ENCODE measurements around the gene CHID1. TPM values are rescaled to one million over a fixed set of nuclear protein-coding genes. Genes with fewer than 3 reads are reported as not detected.

Gene CHID1
- polyA plus RNA-seq, 3 donors = 100.0 to 125 (median 113) TPM

DNA sequence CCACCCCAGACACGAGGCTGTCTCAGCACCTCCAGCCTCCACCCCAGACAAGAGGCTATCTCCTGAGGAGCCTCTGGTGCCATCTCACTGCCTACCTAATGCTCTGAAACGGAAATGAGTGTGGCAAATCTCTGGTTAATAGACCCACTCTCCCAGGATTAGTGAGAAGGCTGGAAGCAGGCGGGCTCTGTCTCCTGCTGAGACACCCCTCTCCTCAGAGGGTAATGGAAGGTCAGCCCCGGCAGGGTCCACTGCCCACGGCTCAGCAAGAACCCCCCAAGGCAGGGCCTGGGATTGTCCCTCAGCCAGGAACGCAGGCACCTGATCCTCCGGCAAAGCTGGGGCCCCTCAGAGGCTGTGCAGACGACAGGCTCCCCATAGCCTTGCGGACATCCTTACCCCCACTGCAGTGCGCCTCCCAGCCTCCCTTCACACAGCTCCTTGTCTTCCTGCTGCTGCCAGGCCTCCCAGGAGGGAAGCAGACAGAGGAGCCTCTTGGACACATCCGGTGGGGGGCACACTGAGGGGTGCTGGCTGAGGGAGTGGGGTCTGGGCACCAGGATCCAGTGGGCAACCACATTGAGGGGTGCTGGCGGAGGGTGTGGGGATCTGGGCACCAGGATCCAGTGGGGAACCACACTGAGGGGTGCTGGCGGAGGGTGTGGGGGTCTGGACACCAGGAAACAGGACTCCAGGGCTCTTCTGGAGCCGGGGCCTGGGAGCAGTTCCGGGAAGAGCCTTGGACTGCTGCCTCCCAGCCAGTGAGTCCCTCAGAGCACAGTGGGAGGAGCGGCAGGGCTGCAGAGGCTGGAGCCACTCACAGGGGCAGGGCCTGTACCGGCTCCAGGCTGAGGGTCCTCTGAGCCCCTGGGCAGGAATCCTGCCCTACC lies 13.1 kb downstream of the CHID1 start:
- no peak for DNase-seq (ENCODE audit: extremely low read depth in 1 of 11, low read depth in 9 of 11, low spot score in 4 of 11)

DNA sequence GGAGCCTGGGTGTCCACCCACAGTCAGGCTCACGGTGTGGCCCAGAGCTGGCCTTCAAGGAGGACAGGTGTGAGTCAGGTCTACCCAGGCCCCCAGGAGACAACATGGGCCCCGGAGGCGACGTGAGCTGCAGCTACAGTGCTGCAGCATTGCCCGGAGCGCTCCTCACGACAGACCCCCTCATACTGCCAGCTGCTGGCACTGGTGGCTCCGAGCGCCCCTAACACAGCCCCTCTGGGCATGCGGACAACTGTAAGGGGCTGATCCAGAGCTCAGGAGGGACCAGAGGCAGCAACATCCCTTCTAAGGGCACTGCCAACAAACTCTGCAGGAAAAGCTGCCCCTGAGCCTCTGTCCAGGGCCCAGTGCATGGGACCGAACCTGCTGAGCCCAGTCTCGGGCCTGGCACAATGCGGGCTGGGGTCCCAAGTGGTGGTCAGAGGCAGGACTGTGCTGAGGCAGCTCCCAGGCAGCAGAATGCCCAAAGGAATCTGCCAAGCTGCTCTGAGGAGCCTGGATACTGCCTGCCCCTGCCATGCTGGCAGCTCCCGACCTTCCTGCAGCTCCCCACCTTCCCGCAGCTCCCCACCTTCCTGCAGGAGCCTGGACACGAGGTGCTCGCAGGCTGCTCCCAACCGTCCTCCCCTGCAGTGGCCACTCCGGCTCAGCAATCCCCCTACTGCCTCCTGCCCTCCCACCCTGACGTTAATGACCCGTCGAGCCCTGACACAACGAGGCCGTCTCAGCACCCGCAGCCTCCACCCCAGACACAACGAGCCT lies 15.1 kb downstream of the CHID1 start:
- no peak for DNase-seq (ENCODE audit: extremely low read depth in 1 of 11, low read depth in 9 of 11, low spot score in 4 of 11)

- DNase-seq (ENCODE audit: extremely low read depth in 1 of 11, low read depth in 9 of 11, low spot score in 4 of 11) = no peak
These were observed 15.9 kb downstream of the CHID1 start for GRCh38 chr11:894575-895201.

GRCh38 chr11:893008-893654 lies 17.5 kb downstream of the CHID1 start:
- DNase-seq (ENCODE audit: extremely low read depth in 1 of 11, low read depth in 9 of 11, low spot score in 4 of 11) = no peak

DNA sequence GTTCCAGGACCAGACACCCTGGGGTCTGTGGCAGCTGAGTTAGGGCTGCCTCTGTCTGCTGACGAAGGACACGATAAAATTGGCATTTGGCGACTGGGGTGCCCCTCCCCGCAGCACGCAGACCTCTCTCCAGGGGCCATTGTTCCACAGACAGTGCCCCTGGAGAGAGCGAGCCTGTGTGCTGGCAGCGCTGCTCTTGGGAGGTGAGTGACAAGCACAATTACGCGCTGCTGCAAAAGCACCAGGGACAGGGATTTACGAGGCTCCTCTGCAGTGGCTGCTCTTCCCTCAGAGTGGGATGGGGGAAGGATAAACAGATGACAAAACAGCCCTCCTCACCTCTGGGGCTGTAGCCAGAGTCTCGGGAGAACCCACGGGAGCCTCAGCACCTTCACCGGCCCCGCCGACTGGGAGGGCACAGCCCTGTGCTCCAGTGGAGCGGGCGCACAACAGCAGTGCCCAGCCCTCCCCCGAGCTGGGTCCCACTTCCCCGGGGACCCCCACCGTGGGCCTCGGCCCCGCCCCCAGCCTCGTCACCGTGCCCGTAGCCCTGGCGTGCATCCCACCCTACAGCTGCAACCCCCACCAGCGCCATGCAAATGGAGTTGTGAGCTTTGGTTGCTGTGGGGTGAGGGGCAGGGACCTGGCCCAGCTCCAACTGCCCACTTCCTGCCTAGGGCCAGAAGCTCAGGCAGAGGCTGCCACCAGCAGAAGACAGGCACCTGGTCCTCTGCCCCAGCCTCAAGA lies 19.6 kb downstream of the CHID1 start:
- no peak for DNase-seq (ENCODE audit: extremely low read depth in 1 of 11, low read depth in 9 of 11, low spot score in 4 of 11)

DNA sequence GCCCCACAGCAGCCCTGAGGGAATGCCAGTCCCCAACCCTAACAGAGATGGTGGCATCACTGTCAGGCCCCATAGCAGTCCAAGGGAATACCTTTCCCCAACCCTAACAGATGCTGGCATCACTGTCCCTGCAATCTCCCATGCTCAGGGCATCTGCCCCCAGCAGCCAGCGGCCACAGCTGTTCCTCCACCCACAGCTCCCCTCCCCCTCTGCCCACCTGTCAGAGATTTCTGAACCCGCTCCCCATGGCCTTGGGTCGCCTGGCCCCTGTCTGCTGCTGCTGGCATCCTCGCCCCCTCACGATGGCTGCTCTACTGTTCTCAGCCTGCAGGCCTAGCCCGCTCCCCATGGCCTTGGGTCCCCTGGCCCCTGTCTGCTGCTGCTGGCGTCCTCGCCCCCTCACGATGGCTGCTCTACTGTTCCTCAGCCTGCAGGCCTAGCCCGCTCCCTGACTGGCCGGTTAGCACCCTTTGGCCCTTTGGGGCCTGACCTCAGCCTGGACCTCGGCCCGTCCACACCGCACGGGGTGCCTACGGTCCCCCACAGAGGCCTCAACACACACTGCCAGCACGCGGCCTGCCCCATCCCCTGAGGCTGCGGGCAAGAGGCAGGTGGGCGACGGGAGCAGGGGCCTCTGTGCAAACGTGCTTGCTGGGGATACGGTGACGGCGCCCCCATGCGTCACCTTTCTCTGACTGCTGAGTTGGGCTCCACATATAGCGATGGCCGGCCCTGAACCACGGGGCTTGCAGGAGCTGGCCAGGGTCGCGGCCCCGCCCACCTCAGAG lies 20.7 kb downstream of the CHID1 start:
- DNase-seq (ENCODE audit: extremely low read depth in 1 of 11, low read depth in 9 of 11, low spot score in 4 of 11) = no peak

DNA sequence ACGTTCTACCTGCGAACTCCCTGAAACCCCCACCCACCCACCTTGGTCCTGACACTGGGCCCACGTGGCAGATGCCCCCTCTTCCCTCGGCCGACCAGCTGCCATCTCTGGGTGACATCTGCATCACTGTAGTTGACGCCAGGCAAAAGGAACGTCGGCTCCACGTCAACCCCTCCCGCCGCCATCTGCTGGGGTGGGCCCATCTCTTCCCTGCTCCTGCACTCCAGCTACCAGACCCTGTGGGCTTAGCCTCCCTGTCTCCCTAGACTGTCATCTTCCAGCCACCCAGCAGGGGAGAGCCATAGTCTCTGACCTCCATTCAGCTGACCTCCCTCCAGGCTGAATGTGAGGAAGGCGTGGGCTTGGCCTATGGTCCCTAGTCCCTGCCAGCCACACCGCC lies 21.4 kb downstream of the CHID1 start:
- no peak for DNase-seq (ENCODE audit: extremely low read depth in 1 of 11, low read depth in 9 of 11, low spot score in 4 of 11)

DNA sequence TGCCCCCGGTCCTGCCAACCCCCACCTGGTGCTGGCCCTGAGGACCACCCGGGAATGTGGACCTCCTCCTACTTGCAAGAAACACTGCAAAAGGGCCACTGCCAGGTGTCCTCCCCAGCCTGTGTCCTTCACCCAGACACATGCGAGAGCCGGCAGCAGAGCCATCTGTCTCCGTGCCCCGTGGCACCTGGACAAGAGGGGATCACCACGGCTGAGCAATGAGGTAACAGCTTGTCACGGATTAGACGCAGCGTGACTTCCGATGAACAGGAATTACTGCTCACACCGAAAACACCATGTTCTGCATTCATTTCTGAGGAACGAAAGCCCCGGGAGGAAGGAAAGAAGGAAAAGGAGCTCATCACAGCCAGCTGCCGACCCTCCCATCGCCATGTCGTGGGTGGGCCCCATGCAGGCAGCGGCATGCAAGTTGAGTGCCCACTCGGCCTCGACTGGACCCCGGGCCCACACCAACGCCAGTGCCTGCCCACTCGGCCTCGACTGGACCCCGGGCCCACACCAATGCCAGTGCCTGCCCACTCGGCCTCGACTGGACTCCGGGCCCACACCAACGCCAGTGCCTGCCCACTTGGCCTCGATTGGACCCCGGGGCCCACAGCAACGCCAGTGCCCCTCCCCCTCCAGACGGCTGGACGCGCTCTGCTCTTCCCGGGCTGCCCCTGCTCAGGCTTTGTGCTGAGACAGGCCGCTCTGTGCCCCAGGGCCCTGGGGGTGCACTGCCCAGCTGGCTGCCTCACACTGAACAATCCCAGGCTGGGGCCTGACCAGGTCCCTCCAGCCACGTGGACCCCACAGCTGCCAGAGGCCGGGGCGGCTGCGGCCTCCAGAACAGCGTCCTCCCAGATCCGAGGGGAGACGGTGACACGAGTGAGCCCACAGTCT lies 22.0 kb downstream of the CHID1 start:
- no peak for DNase-seq (ENCODE audit: extremely low read depth in 1 of 11, low read depth in 9 of 11, low spot score in 4 of 11)

DNA sequence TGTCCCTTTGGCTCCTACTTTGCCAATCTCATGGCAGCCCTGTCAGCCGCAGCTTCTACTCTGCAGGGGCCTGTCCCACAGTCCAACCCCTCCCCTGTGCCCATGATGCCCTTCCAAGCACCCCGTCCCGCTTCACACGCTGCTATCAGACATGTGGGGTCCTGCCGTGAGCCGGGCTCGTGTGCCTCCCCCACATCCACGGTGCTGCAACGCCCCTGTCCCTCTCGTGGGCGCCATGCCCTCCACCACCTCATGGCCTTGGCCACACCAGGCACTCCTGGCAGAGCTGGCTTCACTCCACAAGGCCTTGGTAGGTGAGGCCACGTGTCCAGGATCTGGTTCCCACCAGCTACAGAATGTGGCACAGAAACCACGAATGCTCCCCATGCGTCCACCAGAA lies 23.0 kb downstream of the CHID1 start:
- no peak for DNase-seq (ENCODE audit: extremely low read depth in 1 of 11, low read depth in 9 of 11, low spot score in 4 of 11)

GRCh38 chr11:886568-886967 lies 24.0 kb downstream of the CHID1 start:
- no peak for DNase-seq (ENCODE audit: extremely low read depth in 1 of 11, low read depth in 9 of 11, low spot score in 4 of 11)

DNA sequence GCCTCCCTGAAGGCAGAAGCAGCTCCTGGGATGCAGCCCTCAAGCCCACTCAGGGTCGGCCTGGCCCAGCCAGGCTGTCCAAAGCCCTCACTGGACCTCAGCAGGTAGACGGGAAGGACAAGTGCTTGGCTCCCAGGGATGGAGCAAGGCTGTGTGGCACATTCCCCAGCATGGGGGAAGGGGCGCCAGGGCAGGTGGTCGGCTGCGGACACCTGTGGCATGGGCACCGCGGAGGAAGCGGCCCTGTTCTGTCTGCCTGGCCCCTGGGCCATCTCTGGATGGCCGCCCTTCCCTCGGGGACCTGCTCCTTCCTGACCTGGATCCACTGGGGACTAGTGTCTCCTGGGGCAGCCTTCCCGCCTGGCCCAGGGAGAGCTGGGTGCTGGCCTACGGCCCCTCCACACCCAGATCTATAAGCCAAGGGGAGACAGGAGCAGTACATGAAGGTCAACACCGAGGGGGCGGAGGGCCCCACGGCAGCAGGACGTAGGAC lies 26.0 kb downstream of the CHID1 start:
- DNase-seq (ENCODE audit: extremely low read depth in 1 of 11, low read depth in 9 of 11, low spot score in 4 of 11) = no peak

DNA sequence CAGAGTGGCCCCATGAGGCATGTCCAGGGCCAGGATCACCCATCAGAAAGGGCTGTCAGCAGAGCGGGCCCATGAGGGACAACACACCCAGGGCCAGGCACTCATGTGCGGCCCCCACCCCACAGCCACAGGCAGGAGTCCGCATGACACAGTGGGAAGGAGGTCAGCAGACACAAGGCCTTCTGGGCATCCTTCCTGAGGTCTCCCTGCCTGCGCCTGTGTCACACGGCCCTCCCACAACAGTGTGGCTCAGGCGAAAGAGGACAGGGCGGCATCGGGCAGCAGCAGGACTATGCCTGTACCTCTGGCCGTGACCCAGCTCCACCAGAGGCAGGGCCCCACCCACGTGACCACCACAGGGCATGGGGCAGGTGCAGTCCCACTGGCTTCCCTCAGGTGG lies 27.1 kb downstream of the CHID1 start:
- DNase-seq (ENCODE audit: extremely low read depth in 1 of 11, low read depth in 9 of 11, low spot score in 4 of 11) = no peak

DNA sequence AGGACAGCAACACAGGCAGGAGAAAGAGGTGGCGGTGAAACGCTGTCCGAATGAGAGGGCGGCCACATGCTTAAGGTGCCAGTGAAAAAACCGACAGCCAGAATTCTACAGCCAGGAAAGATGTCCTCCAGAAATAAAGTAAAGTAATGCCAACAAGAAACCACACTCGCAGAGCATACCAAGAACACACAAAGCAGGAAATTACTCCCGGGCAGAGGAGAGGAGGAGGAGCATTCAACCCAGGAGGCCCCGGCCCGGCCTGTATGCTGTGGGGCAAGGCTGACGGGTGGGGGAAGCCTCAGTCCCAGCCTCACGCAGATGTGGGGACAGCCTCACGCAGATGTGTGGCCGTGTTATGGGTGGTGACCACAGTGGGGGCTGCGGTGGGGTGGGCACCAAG lies 28.0 kb downstream of the CHID1 start:
- DNase-seq (ENCODE audit: extremely low read depth in 1 of 11, low read depth in 9 of 11, low spot score in 4 of 11) = no peak

DNA sequence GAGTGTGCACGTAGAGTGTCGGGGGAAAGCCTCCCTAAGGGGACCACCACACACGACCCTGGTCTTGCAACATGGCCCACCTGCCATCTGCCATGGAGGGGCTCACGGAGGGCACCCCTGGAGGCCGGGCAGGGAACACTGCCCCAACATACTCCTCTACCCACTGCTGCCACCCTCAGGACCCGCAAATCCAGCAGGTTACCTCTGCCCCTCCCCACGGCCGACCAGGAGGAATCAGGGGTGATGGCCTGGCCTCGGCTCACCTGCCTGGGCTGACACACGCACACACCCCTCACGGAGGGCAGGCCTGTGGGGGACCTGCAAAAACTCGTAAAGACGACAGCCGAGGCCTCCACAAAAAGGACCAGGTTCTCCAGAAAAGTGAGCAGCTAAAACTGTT lies 30.2 kb downstream of the CHID1 start:
- no peak for DNase-seq (ENCODE audit: extremely low read depth in 1 of 11, low read depth in 9 of 11, low spot score in 4 of 11)

- no peak for DNase-seq (ENCODE audit: extremely low read depth in 1 of 11, low read depth in 9 of 11, low spot score in 4 of 11)
These were observed 33.0 kb downstream of the CHID1 start for GRCh38 chr11:877565-877964.

GRCh38 chr11:876545-876944 lies 34.1 kb downstream of the CHID1 start:
- DNase-seq (ENCODE audit: extremely low read depth in 1 of 11, low read depth in 9 of 11, low spot score in 4 of 11) = no peak

- DNase-seq (ENCODE audit: extremely low read depth in 1 of 11, low read depth in 9 of 11, low spot score in 4 of 11) = no peak
These were observed 34.8 kb downstream of the CHID1 start for GRCh38 chr11:875769-876301.
